ENCODE results near the gene TTC3. TPM values are rescaled to one million over a fixed set of nuclear protein-coding genes. Genes with fewer than 3 reads are reported as not detected.

Gene TTC3
- total and polyA plus RNA-seq, 10 of the 15 experiments (the other 5 are each of a cell fraction or from before 2014, with no cell fraction given) = 23.1 to 94.9 (median 72.7) TPM

DNA sequence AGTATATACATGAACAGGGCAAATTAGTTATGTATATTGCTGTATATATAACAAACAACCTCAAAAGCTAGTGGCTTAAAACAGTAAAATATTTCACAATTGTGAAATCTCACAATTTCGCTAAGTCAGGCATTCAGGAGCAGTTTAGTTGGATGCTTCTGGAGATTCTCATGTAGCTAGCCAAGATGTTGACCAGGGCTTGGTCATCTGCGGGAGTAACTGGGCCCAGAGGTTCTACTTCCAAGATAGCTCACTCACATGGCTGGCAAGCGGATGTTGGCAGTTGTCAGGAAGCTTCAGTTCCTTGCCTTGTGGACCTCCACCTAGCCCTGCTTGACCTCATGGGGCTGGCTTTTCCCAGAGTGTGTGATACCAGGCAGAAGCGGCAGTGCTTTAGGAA is 95.6 kb downstream of the TTC3 start:
- in situ Hi-C loops (cut with MboI) (no loop called here), intact Hi-C loops (cut with micrococcal nuclease; ENCODE audit: unreplicated experiment) (loop anchor here (5.0 to 10.0 kb wide), 2 partner anchors 99 to 326 kb away; partner anchors contain the start of gene VPS26C)
- H3K4me2 ChIP-seq (ENCODE audit: control insufficient read depth, insufficient read depth) = no peak overlapping the region
- H3K9me3 ChIP-seq (replicated peaks; ENCODE audit: control insufficient read depth, insufficient read depth, low read length) = no peaks in the 10 kb centered on the region
- DNase-seq (ENCODE audit: low read depth, low spot score) (no peak), ATAC-seq (no peak), FAIRE-seq (no peak)
- H4K20me1 ChIP-seq (ENCODE audit: control insufficient read depth, insufficient read depth) = no peaks in the 10 kb centered on the region
- H3K36me3 ChIP-seq (ENCODE audit: control insufficient read depth in 2 of 2, insufficient read depth in 2 of 2, low read length in 1 of 2) = peaks cover 5 to 11% of the 10 kb centered on the region in 2 experiments
- H3K9ac ChIP-seq (ENCODE audit: control insufficient read depth, insufficient read depth, low read length) = no peak overlapping the region
- H3K27me3 ChIP-seq (replicated peaks in 1 of 2; ENCODE audit: control insufficient read depth in 2 of 2, insufficient read depth in 2 of 2, low read length in 1 of 2) = no peaks in the 10 kb centered on the region
- 98% methylated on average over 4 of the region's 4 CpGs for WGBS (ENCODE audit: insufficient coverage, insufficient replicate concordance, low lambda C conversion rate, missing lambda C conversion rate)
- ChIA-PET SMC1A (ENCODE audit: uncharacterized antibody, unreplicated experiment) (interaction anchor here (1.1 to 3.0 kb wide), 3 partner anchors 8 to 16 kb away, joined by 3 to 7 read pairs (median 4); no protein-coding TSS in a partner anchor), CTCF (interaction anchor here (0.6 kb wide), 2 partner anchors 32 to 88 kb away, joined by 3 read pairs; no protein-coding TSS in a partner anchor), POLR2A (interaction anchor here (2.0 kb wide), 1 partner anchor 10 kb away, joined by 4 read pairs; no protein-coding TSS in a partner anchor), RAD21 (ENCODE audit: unreplicated experiment) (interaction anchor here (1.2 kb wide), 1 partner anchor 36 kb away, joined by 3 read pairs; no protein-coding TSS in a partner anchor)
- no TSS peak for BruUV-seq (replicated peaks)
- no peak overlapping the region for H3K4me3 ChIP-seq
- no peak overlapping the region for H2AFZ ChIP-seq (ENCODE audit: control insufficient read depth, low read depth, low read length)
- H3K4me1 ChIP-seq (ENCODE audit: control insufficient read depth, insufficient read depth, low read length) = no peaks in the 10 kb centered on the region
- no peak overlapping the region for H3K27ac ChIP-seq (ENCODE audit: control insufficient read depth, insufficient read depth)
- no peaks in the 10 kb centered on the region for H3K79me2 ChIP-seq (ENCODE audit: control insufficient read depth, insufficient read depth, low read length)
- no peak for TF ChIP-seq BRCA1 (IDR thresholded peaks at IDR 0.05; ENCODE audit: low read depth, low read length)
- TF ChIP-seq, protein P1, sequence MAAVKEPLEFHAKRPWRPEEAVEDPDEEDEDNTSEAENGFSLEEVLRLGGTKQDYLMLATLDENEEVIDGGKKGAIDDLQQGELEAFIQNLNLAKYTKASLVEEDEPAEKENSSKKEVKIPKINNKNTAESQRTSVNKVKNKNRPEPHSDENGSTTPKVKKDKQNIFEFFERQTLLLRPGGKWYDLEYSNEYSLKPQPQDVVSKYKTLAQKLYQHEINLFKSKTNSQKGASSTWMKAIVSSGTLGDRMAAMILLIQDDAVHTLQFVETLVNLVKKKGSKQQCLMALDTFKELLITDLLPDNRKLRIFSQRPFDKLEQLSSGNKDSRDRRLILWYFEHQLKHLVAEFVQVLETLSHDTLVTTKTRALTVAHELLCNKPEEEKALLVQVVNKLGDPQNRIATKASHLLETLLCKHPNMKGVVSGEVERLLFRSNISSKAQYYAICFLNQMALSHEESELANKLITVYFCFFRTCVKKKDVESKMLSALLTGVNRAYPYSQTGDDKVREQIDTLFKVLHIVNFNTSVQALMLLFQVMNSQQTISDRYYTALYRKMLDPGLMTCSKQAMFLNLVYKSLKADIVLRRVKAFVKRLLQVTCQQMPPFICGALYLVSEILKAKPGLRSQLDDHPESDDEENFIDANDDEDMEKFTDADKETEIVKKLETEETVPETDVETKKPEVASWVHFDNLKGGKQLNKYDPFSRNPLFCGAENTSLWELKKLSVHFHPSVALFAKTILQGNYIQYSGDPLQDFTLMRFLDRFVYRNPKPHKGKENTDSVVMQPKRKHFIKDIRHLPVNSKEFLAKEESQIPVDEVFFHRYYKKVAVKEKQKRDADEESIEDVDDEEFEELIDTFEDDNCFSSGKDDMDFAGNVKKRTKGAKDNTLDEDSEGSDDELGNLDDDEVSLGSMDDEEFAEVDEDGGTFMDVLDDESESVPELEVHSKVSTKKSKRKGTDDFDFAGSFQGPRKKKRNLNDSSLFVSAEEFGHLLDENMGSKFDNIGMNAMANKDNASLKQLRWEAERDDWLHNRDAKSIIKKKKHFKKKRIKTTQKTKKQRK (IDR thresholded peaks at IDR 0.05; ENCODE audit: low read depth, low read length) = no peak
- TF ChIP-seq ZNF622 (IDR thresholded peaks at IDR 0.05) = no peak
- TF ChIP-seq POLR2AphosphoS5 (IDR thresholded peaks at IDR 0.05; ENCODE audit: low read length) = no peak
- TF ChIP-seq, protein P2, sequence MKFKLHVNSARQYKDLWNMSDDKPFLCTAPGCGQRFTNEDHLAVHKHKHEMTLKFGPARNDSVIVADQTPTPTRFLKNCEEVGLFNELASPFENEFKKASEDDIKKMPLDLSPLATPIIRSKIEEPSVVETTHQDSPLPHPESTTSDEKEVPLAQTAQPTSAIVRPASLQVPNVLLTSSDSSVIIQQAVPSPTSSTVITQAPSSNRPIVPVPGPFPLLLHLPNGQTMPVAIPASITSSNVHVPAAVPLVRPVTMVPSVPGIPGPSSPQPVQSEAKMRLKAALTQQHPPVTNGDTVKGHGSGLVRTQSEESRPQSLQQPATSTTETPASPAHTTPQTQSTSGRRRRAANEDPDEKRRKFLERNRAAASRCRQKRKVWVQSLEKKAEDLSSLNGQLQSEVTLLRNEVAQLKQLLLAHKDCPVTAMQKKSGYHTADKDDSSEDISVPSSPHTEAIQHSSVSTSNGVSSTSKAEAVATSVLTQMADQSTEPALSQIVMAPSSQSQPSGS (IDR thresholded peaks at IDR 0.05; ENCODE audit: low read length) = no peak
- TF ChIP-seq MTA3 (IDR thresholded peaks at IDR 0.05; ENCODE audit: borderline replicate concordance, low read length) = no peak

Data from GM12878 (cell line).